HG03469 (cell line): ENCODE measurements around the gene SEC31A.
A peak's percentile ranks its signal among the peaks of the same experiment; 100 is the strongest.
"Not testable (repeated sequence)": the region's sequence is repeated elsewhere in the genome, so short reads cannot be mapped to it uniquely, and the experiment has no call there.

Experiments
- ATAC-seq: cut with Tn5 transposase; IDR thresholded peaks from one replicate; pipeline ENCODE4 v1.9.1; 2021; ENCODE audit warnings: mild to moderate bottlenecking, moderate library complexity, moderate number of reproducible peaks; ENCODE audit not compliant: unreplicated experiment

Gene SEC31A

GRCh38 chr4:82890901-82891706 is at the start of gene SEC31A:
SEC31A (minus strand) TSS chr4:82891153; CDS start chr4:82881936, 9,217 bp downstream.
- peak; percentile 80 for ATAC-seq

- ATAC-seq, result no peak
Observed at GRCh38 chr4:82939414-82939813, 48.5 kb upstream of the SEC31A start.

- no peak for ATAC-seq
Observed at GRCh38 chr4:82934441-82934840, 43.5 kb upstream of the SEC31A start.

GRCh38 chr4:82930848-82931755 is 40.1 kb upstream of the SEC31A start:
- ATAC-seq, result no peak

- ATAC-seq, result no peak
Observed at GRCh38 chr4:82921795-82922194, 30.8 kb upstream of the SEC31A start.

- no peak for ATAC-seq
Observed at GRCh38 chr4:82919386-82919785, 28.4 kb upstream of the SEC31A start.

GRCh38 chr4:82918091-82918490 is 27.1 kb upstream of the SEC31A start:
- no peak for ATAC-seq

- not testable (repeated sequence) for ATAC-seq
Observed at GRCh38 chr4:82913968-82914367, 23.0 kb upstream of the SEC31A start.

- ATAC-seq, result no peak
Observed at GRCh38 chr4:82913305-82913704, 22.4 kb upstream of the SEC31A start.

GRCh38 chr4:82909326-82909725 is 18.4 kb upstream of the SEC31A start:
- ATAC-seq, result no peak

- ATAC-seq, result no peak
Observed at GRCh38 chr4:82906469-82906868, 15.5 kb upstream of the SEC31A start.

- ATAC-seq, result peak; percentile 59
Observed at GRCh38 chr4:82905205-82905604, 14.3 kb upstream of the SEC31A start.

GRCh38 chr4:82903737-82904136 is 12.8 kb upstream of the SEC31A start:
- no peak for ATAC-seq

GRCh38 chr4:82901183-82901718 is 10.3 kb upstream of the SEC31A start:
- no peak for ATAC-seq

GRCh38 chr4:82900411-82901182 is 9.6 kb upstream of the SEC31A start, which contains the start of gene THAP9:
THAP9 (plus strand) TSS chr4:82900735; CDS start chr4:82900803, 68 bp downstream.
- peak; percentile 80 for ATAC-seq

GRCh38 chr4:82900066-82900410 is 9.1 kb upstream of the SEC31A start:
- ATAC-seq, result no peak

GRCh38 chr4:82899374-82900065 is 8.6 kb upstream of the SEC31A start:
- no peak for ATAC-seq

- ATAC-seq, result no peak
Observed at GRCh38 chr4:82898322-82899243, 7.6 kb upstream of the SEC31A start.

GRCh38 chr4:82896755-82897154 is 5.8 kb upstream of the SEC31A start:
- no peak for ATAC-seq
